ENCODE measurements around the gene SAMD1. TPM values are rescaled to one million over a fixed set of nuclear protein-coding genes. Genes with fewer than 3 reads are reported as not detected.

The SAMD1 gene
- total RNA-seq, 3 donors from 2014 or later (not counting 1 experiment from before 2014, with no cell fraction given): 30.8 to 33.0 (median 30.9) TPM

DNA sequence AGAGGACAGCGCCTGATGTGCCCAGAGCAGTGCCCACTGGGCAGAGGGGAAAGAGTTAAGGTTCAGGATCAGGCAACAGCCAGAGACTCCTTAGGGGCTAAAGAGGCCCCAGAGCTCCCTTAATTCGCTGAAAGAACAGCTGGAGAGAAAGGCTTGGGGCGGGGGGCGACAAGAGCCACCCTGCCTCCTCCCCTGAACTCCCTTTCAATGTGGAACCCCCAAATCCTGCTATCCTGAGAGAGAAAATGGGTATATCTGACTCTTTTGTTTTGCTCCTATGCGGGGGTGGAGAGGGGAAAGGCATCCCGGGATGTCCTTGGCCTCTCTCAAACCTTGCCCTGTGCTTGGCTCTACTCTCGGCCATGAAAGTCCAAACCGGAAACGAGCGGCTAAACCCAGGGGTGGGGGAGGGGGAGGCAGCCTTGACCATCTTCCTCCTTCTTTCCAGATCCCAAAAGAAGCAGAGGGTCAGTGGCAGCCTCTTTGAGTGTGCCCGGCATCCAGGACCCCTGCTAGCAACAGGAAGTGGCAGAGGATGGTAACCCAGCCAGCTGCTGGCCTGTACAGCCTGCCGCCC is 22.3 kb upstream of the SAMD1 start:
- Mint-ChIP-seq H3K36me3 (no peaks in the 10 kb centered on the region), H3K27me3 (ENCODE audit: low read depth in 2 of 2) (no peaks in the 10 kb centered on the region), H3K27ac (no peak overlapping the region), H3K4me3 (no peak overlapping the region), H3K9me3 (no peaks in the 10 kb centered on the region), H3K4me1 (peaks cover 18 to 35% of the 10 kb centered on the region in 2 donors)
- peaks cover 2% of the 10 kb centered on the region for H3K36me3 ChIP-seq (ENCODE audit: control insufficient read depth, insufficient read depth, low read length)
- peaks cover 43% of the 10 kb centered on the region for H3K4me1 ChIP-seq (ENCODE audit: control insufficient read depth, insufficient read depth, low read length)
- no peaks in the 10 kb centered on the region for H3K27me3 ChIP-seq (ENCODE audit: control insufficient read depth, insufficient read depth, low read length)
- WGBS (ENCODE audit: insufficient coverage): 83% methylated on average over 9 of the region's 12 CpGs
- no peaks in the 10 kb centered on the region for H3K9me3 ChIP-seq (ENCODE audit: control insufficient read depth, insufficient read depth, low read length)
- H3K4me3 ChIP-seq (ENCODE audit: low read length): no peak overlapping the region
- no peak for DNase-seq
- ATAC-seq: no peak
- TF ChIP-seq, protein P1, sequence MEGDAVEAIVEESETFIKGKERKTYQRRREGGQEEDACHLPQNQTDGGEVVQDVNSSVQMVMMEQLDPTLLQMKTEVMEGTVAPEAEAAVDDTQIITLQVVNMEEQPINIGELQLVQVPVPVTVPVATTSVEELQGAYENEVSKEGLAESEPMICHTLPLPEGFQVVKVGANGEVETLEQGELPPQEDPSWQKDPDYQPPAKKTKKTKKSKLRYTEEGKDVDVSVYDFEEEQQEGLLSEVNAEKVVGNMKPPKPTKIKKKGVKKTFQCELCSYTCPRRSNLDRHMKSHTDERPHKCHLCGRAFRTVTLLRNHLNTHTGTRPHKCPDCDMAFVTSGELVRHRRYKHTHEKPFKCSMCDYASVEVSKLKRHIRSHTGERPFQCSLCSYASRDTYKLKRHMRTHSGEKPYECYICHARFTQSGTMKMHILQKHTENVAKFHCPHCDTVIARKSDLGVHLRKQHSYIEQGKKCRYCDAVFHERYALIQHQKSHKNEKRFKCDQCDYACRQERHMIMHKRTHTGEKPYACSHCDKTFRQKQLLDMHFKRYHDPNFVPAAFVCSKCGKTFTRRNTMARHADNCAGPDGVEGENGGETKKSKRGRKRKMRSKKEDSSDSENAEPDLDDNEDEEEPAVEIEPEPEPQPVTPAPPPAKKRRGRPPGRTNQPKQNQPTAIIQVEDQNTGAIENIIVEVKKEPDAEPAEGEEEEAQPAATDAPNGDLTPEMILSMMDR (IDR thresholded peaks at IDR 0.05): no peak
- intact Hi-C loops (cut with micrococcal nuclease): no loop called here
- H3K27ac ChIP-seq (ENCODE audit: low read length): no peak overlapping the region

DNA sequence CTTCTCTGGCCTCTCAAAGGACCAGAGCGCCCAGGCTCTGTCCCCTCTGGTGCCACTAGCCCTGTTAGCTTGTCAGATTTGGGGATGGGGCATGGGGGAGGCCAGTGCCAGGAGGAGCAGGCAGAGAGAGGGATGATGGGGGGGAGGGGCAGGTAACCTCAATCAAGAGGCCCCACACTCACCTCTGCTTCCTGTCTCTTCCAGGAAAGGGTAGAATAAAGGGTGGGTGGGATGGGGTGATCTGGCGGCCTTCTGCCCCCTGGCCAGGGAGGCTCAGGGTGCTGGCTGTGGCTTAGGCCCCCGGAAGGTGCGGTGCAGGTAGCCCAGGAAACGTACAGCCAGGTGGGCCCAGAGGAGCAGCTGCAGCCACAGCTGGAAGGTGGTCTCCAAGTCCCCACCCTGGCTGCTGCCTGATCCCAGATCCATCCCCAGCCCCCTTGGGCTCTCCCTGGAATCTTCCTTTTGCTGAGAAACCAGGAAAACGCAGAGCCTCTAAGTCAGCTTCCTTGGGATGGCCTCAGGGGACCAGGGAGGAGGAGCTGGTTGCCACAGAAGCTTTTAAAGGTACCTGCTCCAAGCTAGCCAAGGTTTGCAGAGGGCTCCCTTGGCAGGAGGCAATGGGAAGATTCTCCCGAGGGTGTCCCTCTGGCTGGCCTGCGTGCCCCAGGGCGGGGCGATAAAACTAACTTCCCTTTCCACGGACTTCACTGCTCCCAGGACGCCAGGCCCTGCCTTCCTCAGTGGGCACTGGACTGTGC is 21.7 kb upstream of the SAMD1 start:
- H3K27ac ChIP-seq (ENCODE audit: low read length): no peak overlapping the region
- H3K9me3 Mint-ChIP-seq: no peaks in the 10 kb centered on the region

DNA sequence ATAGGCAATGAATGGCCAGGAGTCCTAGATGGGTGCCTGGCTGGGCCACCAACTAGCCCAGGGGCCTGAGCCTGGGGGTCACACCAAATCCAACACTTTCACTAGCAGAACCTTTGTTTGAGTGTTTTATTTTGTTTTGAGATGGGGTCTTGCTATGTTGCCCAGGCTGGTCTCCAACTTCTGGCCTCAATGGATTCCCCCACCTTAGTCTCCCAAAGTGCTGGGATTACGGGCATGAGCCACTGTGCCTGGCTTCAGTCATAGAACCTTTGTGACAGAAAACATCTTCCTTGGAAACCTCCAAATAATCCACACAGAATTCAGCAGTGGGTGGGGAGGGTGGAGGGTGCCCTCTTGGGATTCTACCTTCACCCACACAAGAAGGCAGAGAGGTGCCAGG is 20.9 kb upstream of the SAMD1 start:
- no peak for ATAC-seq
- peaks cover 35% of the 10 kb centered on the region for H3K4me1 ChIP-seq (ENCODE audit: control insufficient read depth, insufficient read depth, low read length)
- H3K36me3 ChIP-seq (ENCODE audit: control insufficient read depth, insufficient read depth, low read length): peaks cover 2% of the 10 kb centered on the region
- H3K27ac ChIP-seq (ENCODE audit: low read length): no peak overlapping the region
- no peaks in the 10 kb centered on the region for H3K27me3 ChIP-seq (ENCODE audit: control insufficient read depth, insufficient read depth, low read length)
- no peaks in the 10 kb centered on the region for H3K36me3 Mint-ChIP-seq
- H3K4me3 ChIP-seq (ENCODE audit: low read length): no peak overlapping the region
- no peak for DNase-seq
- no peak overlapping the region for H3K4me3 Mint-ChIP-seq
- 88% methylated on average over 1 of the region's 1 CpG for WGBS (ENCODE audit: insufficient coverage)
- TF ChIP-seq, protein P1 (IDR thresholded peaks at IDR 0.05): no peak
- H3K9me3 ChIP-seq (ENCODE audit: control insufficient read depth, insufficient read depth, low read length): no peaks in the 10 kb centered on the region
- H3K27me3 Mint-ChIP-seq (ENCODE audit: low read depth in 2 of 2): no peaks in the 10 kb centered on the region
- H3K27ac Mint-ChIP-seq: peak overlapping the region in 1 of 2 donors; percentile 38
- peaks cover 13 to 27% of the 10 kb centered on the region in 2 donors for H3K4me1 Mint-ChIP-seq
- intact Hi-C loops (cut with micrococcal nuclease): no loop called here
- H3K9me3 Mint-ChIP-seq: no peaks in the 10 kb centered on the region

More for the DNA sequence above, 21.7 kb upstream of the SAMD1 start:
- DNase-seq: no peak
- no peaks in the 10 kb centered on the region for H3K27me3 Mint-ChIP-seq (ENCODE audit: low read depth in 2 of 2)
- Histone ChIP-seq H3K4me3 (ENCODE audit: low read length) (no peak overlapping the region), H3K36me3 (ENCODE audit: control insufficient read depth, insufficient read depth, low read length) (peaks cover 2% of the 10 kb centered on the region), H3K4me1 (ENCODE audit: control insufficient read depth, insufficient read depth, low read length) (peaks cover 42% of the 10 kb centered on the region), H3K9me3 (ENCODE audit: control insufficient read depth, insufficient read depth, low read length) (no peaks in the 10 kb centered on the region), H3K27me3 (ENCODE audit: control insufficient read depth, insufficient read depth, low read length) (no peaks in the 10 kb centered on the region)
- H3K4me3 Mint-ChIP-seq: no peak overlapping the region
- H3K36me3 Mint-ChIP-seq: no peaks in the 10 kb centered on the region
- TF ChIP-seq, protein P1 (IDR thresholded peaks at IDR 0.05): no peak
- H3K27ac Mint-ChIP-seq: no peak overlapping the region
- ATAC-seq: no peak
- WGBS (ENCODE audit: insufficient coverage): 86% methylated on average over 12 of the region's 12 CpGs
- H3K4me1 Mint-ChIP-seq: peaks cover 18 to 35% of the 10 kb centered on the region in 2 donors
- intact Hi-C loops (cut with micrococcal nuclease): no loop called here
